Stimulated activated CD4-positive, alpha-beta T cell treated with anti-CD3 and anti-CD28 coated beads, Interleukin-1b, Interleukin-23, amount 100 ng/mL, for 48 hours (primary cell): ENCODE data around the gene WDR64.
"Not testable (repeated sequence)": the region's sequence is repeated elsewhere in the genome, so short reads cannot be mapped to it uniquely, and the experiment has no call there.

Experiments
- DNase-seq: peaks from one replicate; pipeline ENCODE4 v3.0.0-alpha.2; 2020

WDR64 gene

DNA sequence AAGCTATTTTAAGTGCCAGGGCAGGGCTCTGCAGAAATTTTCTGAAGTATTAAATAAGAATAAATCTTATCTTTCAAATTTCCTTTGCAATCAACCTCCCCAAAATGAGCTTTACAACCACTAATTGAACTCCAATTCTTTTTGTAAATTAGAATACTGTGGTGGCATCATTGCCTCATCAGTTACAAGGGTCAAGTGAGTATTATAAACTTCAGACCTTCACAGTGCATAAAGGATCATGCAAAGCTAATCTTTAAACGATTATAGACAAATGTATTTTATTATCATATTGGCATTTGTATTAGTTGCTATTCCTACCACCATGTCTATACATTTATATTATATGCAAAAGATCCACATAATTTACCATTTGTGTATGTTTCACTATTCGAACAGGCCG, 19.1 kb upstream of the WDR64 start:
- no peak for DNase-seq

- DNase-seq, result no peak
Measured at GRCh38 chr1:241635556-241636152, 16.4 kb upstream of the WDR64 start.

GRCh38 chr1:241636291-241636690, 15.8 kb upstream of the WDR64 start:
- no peak for DNase-seq

DNA sequence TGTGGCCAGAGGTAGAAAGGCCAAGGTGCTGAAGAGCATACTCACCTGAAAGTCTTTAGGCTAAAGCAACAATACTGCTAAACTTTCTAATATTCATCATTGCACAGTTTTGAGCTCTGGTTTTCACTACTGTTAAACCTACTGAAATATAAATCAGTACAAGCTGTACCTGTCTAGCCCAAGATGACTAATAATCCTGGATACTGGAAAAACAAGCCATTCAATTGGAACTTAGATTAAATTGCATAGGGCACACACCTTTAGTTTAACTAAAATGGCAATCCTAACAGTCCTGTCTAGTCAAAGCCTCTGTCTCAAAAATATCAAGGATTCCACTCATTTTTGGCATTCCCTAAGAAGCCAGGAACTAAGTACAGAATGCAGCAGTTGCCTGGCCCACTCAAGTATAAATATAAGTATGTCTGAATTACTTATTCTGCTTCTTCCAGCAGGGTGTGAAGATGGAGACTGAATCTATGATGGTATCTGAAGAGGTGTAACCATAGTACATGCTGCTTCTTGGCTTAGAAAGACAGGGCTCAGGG, 15.0 kb upstream of the WDR64 start:
- no peak for DNase-seq

- no peak for DNase-seq
Measured at GRCh38 chr1:241637604-241638003, 14.5 kb upstream of the WDR64 start.

- no peak for DNase-seq
Measured at GRCh38 chr1:241638099-241638682, 13.9 kb upstream of the WDR64 start.

- DNase-seq, result no peak
Measured at GRCh38 chr1:241638909-241639622, 13.0 kb upstream of the WDR64 start.

GRCh38 chr1:241639623-241640148, 12.4 kb upstream of the WDR64 start:
- peak; percentile 37 for DNase-seq

DNA sequence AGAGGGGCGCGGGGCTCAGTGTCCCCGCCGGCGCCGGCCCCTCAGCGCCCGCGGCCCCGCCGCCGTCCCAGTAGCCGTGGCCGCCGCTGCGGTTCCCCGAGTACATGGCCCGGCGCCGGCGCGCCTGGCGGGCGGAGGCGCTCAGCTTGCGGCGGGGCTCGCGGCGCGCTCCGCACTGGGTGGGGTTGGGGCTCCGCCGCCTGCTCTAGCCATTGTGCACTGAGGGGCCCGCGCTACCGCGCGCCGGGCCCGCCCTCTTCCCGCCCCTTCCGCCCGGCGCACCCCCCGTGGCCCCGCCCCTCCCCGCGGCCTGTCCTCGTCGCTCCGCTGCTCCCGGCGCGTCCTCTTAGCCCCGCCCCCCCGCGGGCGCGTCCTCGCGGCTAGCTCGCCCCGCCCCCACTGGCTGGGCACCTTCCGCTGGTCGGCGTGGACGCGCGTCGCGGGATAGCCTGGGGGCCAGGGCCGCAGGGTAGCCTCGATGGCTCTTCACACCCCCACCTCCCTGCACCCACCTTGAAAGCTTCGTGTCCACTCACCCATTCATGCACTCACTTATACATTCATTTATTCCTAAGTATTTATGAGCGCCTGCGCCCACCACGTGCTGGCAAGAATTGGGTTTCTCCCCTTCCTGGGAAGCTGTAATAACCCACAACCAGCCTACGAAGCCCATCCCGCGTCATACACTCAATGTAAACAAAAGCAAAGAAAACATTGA, 11.8 kb upstream of the WDR64 start, which contains the start of the genes CHML and OPN3:
TSS of gene CHML (minus strand) at position 221 of the 718 bp plus-strand sequence. CDS start 4,603 bp downstream, outside the sequence.
TSS of gene OPN3 (minus strand) at position 221 of the 718 bp plus-strand sequence. CDS start at position 106, 115 bp downstream.
- peak; percentile 91 for DNase-seq

DNA sequence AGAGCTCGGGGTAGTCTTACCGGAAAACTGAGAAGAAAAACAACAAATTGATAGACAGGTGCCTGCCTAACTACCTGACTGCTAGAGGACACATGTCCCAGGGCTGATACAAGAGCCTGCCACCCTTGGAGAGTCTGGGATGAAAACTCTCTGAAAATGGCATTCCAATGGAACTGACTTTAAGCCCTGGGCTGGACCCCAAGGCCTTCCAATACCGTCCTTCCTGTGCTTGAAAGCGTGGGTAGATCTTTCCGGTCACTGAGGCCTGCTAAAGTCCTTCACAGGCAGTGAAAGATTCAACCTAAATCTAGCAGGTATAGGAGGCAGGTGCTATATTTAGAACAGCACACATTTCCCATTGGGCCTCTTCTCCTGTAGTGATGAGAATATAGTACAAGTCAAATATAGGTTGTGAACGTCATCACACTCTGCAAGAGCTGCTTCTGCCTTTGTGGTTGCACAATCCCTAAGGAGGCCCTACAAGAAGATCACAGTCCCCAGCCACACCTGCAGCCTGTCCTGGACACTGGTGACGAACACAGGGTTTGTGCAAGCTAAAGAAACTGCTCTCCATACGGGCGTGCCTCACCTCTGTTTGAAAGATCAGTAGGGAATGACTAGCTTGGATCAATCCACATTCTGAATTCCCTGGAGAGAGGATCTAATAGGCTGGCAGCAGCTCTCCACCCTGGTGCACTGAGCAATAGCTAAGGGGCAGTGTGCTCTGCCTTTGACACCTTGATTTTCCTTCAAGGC, 11.0 kb upstream of the WDR64 start:
- DNase-seq, result no peak

GRCh38 chr1:241641773-241642592, 10.1 kb upstream of the WDR64 start:
- no peak for DNase-seq

DNA sequence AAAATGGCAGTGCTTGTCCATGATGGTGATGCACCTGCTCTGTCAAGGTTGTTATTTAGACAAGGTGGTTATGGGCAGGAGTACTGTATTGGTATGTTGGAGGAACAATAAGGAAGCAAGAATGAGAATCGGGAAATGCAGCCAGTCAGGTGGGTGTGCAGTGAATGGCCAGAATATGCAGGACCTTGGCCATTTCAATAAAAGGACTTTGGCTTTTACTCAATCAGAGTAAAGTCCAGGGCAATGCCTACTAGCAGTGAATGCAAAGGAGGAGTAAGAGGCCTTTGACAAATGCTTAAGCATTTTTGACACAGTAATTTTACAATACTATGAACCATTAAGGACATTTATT, 9.5 kb upstream of the WDR64 start:
- DNase-seq, result no peak

GRCh38 chr1:241644259-241644658, 7.8 kb upstream of the WDR64 start:
- no peak for DNase-seq

- DNase-seq, result no peak
Measured at GRCh38 chr1:241645199-241645598, 6.9 kb upstream of the WDR64 start.

GRCh38 chr1:241646201-241646600, 5.9 kb upstream of the WDR64 start:
- DNase-seq, result no peak

DNA sequence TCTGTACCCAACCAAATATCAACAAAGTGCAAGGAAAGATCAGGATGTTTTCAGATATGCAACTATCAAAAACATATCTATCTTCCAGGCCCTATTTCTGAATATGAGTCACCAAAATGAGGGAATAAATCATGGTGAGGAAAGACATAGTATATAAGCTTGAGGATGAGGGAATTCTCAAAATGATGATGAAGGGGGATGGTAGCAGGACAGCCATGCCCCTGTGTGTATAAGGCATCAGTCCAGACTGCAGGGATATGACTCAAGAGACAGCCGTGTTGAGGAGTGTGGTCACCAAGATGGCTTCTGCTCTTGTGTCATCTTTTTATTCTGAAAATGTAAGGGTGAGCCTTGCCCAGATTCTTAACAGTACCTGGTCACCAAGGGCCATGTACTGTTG, 4.4 kb upstream of the WDR64 start:
- DNase-seq, result peak; percentile 5

- no peak for DNase-seq
Measured at GRCh38 chr1:241648159-241648558, 3.9 kb upstream of the WDR64 start.

DNA sequence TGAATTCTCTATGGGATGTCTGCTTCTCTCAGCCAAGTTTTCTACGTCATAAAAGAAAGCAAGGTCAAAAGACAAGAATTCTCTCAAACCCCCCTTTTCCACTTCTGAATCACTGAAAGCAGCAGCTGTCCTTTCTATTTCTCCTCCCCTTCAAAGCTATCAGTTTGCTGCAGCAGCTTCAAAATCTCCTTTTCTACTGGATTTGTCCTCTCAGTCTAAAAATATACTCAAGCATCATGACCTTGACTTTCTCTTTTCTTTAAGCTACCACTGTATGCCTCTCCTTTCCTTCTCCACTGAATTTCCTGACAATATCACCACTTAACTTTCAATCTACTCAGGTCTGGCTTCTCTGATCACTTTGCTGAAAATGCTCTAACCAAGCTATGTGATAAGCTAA, 1.9 kb downstream of the WDR64 start:
- no peak for DNase-seq

- no peak for DNase-seq
Measured at GRCh38 chr1:241654641-241655040, 2.6 kb downstream of the WDR64 start.

- DNase-seq, result no peak
Measured at GRCh38 chr1:241658081-241658793, 6.2 kb downstream of the WDR64 start.

DNA sequence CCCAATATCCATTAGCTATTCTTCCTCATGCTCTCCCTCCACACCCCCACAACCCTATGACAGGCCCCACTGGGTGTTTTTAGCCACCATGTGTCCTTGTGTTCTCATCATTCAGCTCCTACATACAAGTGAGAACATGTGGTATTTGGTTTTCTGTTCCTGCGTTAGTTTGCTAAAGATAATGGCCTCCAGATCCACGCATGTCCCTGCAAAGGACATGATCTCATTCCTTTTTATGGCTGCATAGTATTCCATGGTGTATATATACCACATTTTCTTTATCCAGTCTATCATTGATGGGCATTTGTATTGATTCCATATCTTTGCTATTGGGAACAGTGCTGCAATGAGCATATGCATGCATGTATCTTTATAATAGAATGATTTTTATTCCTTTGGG, 6.9 kb downstream of the WDR64 start:
- DNase-seq, result not testable (repeated sequence)
